ENCODE data around the gene ITGB8. TPM values are rescaled to one million over a fixed set of nuclear protein-coding genes. Genes with fewer than 3 reads are reported as not detected.
A peak's percentile ranks its signal among the peaks of the same experiment; 100 is the strongest.

The ITGB8 gene
- total RNA-seq, 5 donors from 2014 or later (not counting 1 experiment from before 2014, with no cell fraction given): 0.08 to 0.29 (median 0.16) TPM

DNA sequence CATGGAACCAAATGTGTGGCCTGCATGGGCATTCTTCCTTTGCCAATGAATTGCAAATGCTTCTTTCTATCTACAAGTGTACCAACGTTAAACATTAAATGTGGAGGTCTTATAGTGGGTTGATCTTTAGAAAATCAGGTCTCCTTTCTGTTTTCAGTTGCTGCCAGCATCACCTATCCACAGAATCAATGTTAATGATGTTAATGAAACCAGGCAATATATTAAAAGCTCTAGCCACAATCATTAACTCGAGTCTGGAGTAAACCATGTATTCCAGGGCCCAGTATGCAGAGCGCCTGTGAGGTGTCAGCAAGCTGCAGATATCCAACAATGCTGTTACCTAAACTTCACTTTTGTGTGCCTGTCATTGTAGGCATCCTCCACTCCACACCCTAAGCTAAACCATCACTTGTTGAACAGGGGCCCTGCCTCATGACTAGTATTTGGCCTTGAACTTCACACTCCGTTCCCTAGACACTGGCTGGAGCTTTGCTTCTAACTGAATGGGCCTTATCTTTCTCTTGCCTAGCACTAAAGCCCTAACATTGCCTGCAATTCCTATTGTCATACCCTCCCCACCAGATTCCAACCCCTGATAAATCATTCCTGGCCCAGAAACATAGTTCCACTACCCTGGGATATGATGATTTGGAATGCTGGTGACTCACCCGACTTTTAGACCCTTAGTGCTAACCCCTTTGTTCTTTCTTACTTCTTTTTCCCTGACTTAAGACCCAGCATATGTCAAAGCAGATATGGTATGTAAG is 24.3 kb upstream of the ITGB8 start:
- POLR2A ChIA-PET: no interaction called here
- Histone ChIP-seq H3K9me3 (no peaks in the 10 kb centered on the region), H3K36me3 (ENCODE audit: control insufficient read depth in 2 of 2, extremely low read depth in 1 of 2, insufficient read depth in 1 of 2, low read length in 1 of 2) (no peaks in the 10 kb centered on the region), H3K4me1 (ENCODE audit: control insufficient read depth in 1 of 2, extremely low read depth in 1 of 2, insufficient read depth in 2 of 2, low read length in 2 of 2) (no peaks in the 10 kb centered on the region), H3K27ac (ENCODE audit: low read length) (no peak overlapping the region), H3K27me3 (replicated peaks in 1 of 2; ENCODE audit: control insufficient read depth in 2 of 2, extremely low read depth in 1 of 2, insufficient read depth in 2 of 2, low read length in 1 of 2) (no peaks in the 10 kb centered on the region), H3K4me3 (ENCODE audit: control insufficient read depth in 1 of 2, extremely low read depth in 1 of 2, low read length in 1 of 2) (no peak overlapping the region)
- 79% methylated on average over 3 of the region's 5 CpGs for WGBS (ENCODE audit: insufficient coverage)
- Mint-ChIP-seq H3K4me3 (no peak overlapping the region), H3K4me1 (no peaks in the 10 kb centered on the region), H3K36me3 (no peaks in the 10 kb centered on the region), H3K27ac (no peak overlapping the region), H3K27me3 (no peaks in the 10 kb centered on the region), H3K9me3 (no peaks in the 10 kb centered on the region)
- DNase-seq (no peak), ATAC-seq (replicated peaks in 1 of 4) (no peak)
- CTCF ChIA-PET: no interaction called here

DNA sequence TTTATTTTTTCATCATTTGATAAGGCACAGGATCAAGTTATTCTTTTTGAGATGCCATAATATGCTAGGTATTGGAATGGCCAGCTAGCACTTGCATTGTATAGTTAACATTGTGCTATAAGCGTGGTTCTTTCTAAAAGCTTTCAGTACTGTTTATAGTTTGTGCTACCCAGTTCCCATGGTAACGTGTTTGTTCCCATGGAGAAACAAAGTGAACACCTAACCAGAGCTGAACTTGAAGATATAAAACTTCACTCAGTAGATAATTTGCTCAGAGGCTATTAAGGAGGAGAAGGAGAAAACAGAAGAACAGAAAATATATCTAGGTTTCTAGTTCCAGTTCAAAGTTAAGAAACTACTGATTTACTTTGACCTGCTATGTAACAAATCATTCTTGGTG is 23.6 kb upstream of the ITGB8 start:
- no peaks in the 10 kb centered on the region for H3K36me3 Mint-ChIP-seq
- H3K4me1 ChIP-seq (ENCODE audit: control insufficient read depth in 1 of 2, extremely low read depth in 1 of 2, insufficient read depth in 2 of 2, low read length in 2 of 2): no peaks in the 10 kb centered on the region
- H3K27me3 ChIP-seq (replicated peaks in 1 of 2; ENCODE audit: control insufficient read depth in 2 of 2, extremely low read depth in 1 of 2, insufficient read depth in 2 of 2, low read length in 1 of 2): no peaks in the 10 kb centered on the region
- ATAC-seq (replicated peaks in 1 of 4) (no peak), DNase-seq (no peak)
- no peaks in the 10 kb centered on the region for H3K27me3 Mint-ChIP-seq
- no peaks in the 10 kb centered on the region for H3K9me3 ChIP-seq
- WGBS (ENCODE audit: insufficient coverage): no CpG with 5 or more reads among the region's 2 CpGs
- no peak overlapping the region for H3K4me3 Mint-ChIP-seq
- no peaks in the 10 kb centered on the region for H3K36me3 ChIP-seq (ENCODE audit: control insufficient read depth in 2 of 2, extremely low read depth in 1 of 2, insufficient read depth in 1 of 2, low read length in 1 of 2)
- H3K27ac Mint-ChIP-seq: no peak overlapping the region
- no peak overlapping the region for H3K4me3 ChIP-seq (ENCODE audit: control insufficient read depth in 1 of 2, extremely low read depth in 1 of 2, low read length in 1 of 2)
- POLR2A ChIA-PET: no interaction called here
- H3K27ac ChIP-seq (ENCODE audit: low read length): no peak overlapping the region
- no peaks in the 10 kb centered on the region for H3K9me3 Mint-ChIP-seq
- H3K4me1 Mint-ChIP-seq: no peaks in the 10 kb centered on the region
- CTCF ChIA-PET: interaction anchor here in 1 of 2 donors (0.7 kb wide), 1 partner anchor 20 kb away, joined by 3 read pairs; no protein-coding TSS in a partner anchor

DNA sequence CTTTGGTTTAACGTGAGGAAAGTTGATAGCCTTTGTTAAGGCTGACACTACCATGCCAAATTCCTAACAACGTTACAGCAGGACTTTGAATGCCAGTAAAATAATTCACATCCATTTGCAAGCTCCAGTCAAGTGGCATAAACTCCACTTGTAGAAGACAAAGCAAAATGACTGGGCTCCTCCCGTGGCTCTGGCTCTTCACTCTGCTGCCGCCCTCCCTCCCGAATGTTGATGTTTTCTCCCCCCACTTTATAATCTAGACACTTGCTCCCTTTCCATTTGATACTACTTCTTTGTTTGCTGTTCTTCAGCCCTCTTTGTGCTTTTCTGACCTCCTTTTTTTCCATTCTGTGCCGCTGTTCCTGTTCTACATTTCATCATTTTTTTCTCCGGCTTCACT is 22.8 kb upstream of the ITGB8 start:
- WGBS (ENCODE audit: insufficient coverage): 87% methylated on average over 5 of the region's 7 CpGs
- Histone ChIP-seq H3K36me3 (ENCODE audit: control insufficient read depth in 2 of 2, extremely low read depth in 1 of 2, insufficient read depth in 1 of 2, low read length in 1 of 2) (no peaks in the 10 kb centered on the region), H3K27ac (ENCODE audit: low read length) (no peak overlapping the region), H3K4me3 (ENCODE audit: control insufficient read depth in 1 of 2, extremely low read depth in 1 of 2, low read length in 1 of 2) (no peak overlapping the region), H3K4me1 (ENCODE audit: control insufficient read depth in 1 of 2, extremely low read depth in 1 of 2, insufficient read depth in 2 of 2, low read length in 2 of 2) (no peaks in the 10 kb centered on the region), H3K9me3 (no peaks in the 10 kb centered on the region), H3K27me3 (replicated peaks in 1 of 2; ENCODE audit: control insufficient read depth in 2 of 2, extremely low read depth in 1 of 2, insufficient read depth in 2 of 2, low read length in 1 of 2) (no peaks in the 10 kb centered on the region)
- no peak for DNase-seq
- no peaks in the 10 kb centered on the region for H3K27me3 Mint-ChIP-seq
- no peak overlapping the region for H3K27ac Mint-ChIP-seq
- CTCF ChIA-PET: interaction anchor here in 1 of 2 donors (0.7 kb wide), 1 partner anchor 20 kb away, joined by 3 read pairs; no protein-coding TSS in a partner anchor
- POLR2A ChIA-PET: no interaction called here
- no peaks in the 10 kb centered on the region for H3K4me1 Mint-ChIP-seq
- no peak overlapping the region for H3K4me3 Mint-ChIP-seq
- no peak for ATAC-seq (replicated peaks in 1 of 4)
- no peaks in the 10 kb centered on the region for H3K9me3 Mint-ChIP-seq
- H3K36me3 Mint-ChIP-seq: no peaks in the 10 kb centered on the region

DNA sequence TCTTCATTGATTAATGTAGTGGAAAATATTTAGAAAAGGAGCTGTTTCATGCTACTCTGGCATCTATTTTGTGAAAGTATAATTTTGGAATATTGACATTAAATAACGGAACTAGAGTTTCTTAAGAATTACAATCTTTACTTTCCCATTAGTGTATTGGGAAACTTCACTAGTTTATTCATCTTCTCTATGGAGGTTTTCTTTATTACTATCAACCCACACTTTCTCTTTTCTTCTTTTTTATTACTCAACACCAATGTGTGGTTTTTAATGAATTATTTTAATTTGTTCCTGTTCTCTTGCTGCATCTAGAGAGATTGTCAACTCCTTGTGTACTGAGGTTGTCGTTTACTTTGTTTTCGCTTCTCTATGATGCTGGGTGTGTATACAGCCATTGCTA is 20.4 kb upstream of the ITGB8 start:
- Mint-ChIP-seq H3K36me3 (no peaks in the 10 kb centered on the region), H3K4me1 (no peaks in the 10 kb centered on the region), H3K27ac (no peak overlapping the region), H3K9me3 (no peaks in the 10 kb centered on the region), H3K27me3 (no peaks in the 10 kb centered on the region), H3K4me3 (no peak overlapping the region)
- H3K36me3 ChIP-seq (ENCODE audit: control insufficient read depth in 2 of 2, extremely low read depth in 1 of 2, insufficient read depth in 1 of 2, low read length in 1 of 2): no peaks in the 10 kb centered on the region
- H3K4me3 ChIP-seq (ENCODE audit: control insufficient read depth in 1 of 2, extremely low read depth in 1 of 2, low read length in 1 of 2): no peak overlapping the region
- no peak for ATAC-seq (replicated peaks in 1 of 4)
- WGBS (ENCODE audit: insufficient coverage): no CpG with 5 or more reads among the region's 3 CpGs
- CTCF ChIA-PET: interaction anchor here in 1 of 2 donors (0.7 kb wide), 1 partner anchor 159 kb away, joined by 3 read pairs; no protein-coding TSS in a partner anchor
- no peak overlapping the region for H3K27ac ChIP-seq (ENCODE audit: low read length)
- no peak for DNase-seq
- H3K9me3 ChIP-seq: no peaks in the 10 kb centered on the region
- POLR2A ChIA-PET: no interaction called here
- H3K4me1 ChIP-seq (ENCODE audit: control insufficient read depth in 1 of 2, extremely low read depth in 1 of 2, insufficient read depth in 2 of 2, low read length in 2 of 2): no peaks in the 10 kb centered on the region
- H3K27me3 ChIP-seq (replicated peaks in 1 of 2; ENCODE audit: control insufficient read depth in 2 of 2, extremely low read depth in 1 of 2, insufficient read depth in 2 of 2, low read length in 1 of 2): no peaks in the 10 kb centered on the region

DNA sequence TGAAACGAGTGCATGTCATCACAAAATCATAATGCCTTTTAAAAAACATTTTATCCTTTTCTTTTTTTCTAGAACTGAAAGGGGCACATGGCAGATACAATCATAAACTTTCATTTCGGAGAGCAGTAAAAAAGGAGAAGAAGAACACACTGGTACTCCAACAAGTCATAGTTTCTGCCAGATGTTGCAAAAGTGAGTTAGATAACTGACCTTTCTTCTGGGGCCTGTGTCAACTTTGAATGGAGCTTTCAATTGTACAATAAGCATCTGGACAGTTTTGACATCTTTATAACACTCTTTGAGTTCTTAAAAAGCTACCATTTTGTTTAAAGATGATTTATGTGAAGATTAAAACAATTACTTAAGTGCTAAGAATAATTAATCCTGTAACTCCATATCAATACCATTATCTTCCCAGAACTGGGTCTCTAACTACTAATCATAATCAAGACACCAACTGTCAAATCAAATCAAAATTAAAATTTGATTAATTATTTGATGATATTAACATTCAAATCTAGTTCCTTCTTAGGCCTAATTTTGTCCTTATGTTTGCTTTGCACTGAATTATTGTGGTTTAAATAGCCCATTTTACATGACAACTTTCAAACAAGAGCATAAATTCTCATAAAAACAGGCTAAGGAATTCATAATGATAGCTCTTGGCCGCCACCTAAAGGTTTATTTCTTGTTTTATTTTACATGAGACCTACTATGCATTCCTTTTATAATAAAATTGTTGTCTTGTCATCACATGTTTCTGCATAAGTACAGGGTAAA is 19.5 kb upstream of the ITGB8 start:
- ChIA-PET CTCF (interaction anchor here (0.7 to 1.4 kb wide), 3 partner anchors 9 to 597 kb away, joined by 3 to 10 read pairs (median 4); no protein-coding TSS in a partner anchor), POLR2A (no interaction called here)
- H3K4me1 ChIP-seq (ENCODE audit: control insufficient read depth in 1 of 2, extremely low read depth in 1 of 2, insufficient read depth in 2 of 2, low read length in 2 of 2): no peaks in the 10 kb centered on the region
- no peak for ATAC-seq (replicated peaks in 1 of 4)
- no peaks in the 10 kb centered on the region for H3K36me3 Mint-ChIP-seq
- H3K36me3 ChIP-seq (ENCODE audit: control insufficient read depth in 2 of 2, extremely low read depth in 1 of 2, insufficient read depth in 1 of 2, low read length in 1 of 2): no peaks in the 10 kb centered on the region
- H3K4me1 Mint-ChIP-seq: no peaks in the 10 kb centered on the region
- H3K27ac Mint-ChIP-seq: no peak overlapping the region
- H3K4me3 Mint-ChIP-seq: no peak overlapping the region
- no peaks in the 10 kb centered on the region for H3K9me3 ChIP-seq
- no peaks in the 10 kb centered on the region for H3K27me3 ChIP-seq (replicated peaks in 1 of 2; ENCODE audit: control insufficient read depth in 2 of 2, extremely low read depth in 1 of 2, insufficient read depth in 2 of 2, low read length in 1 of 2)
- no peaks in the 10 kb centered on the region for H3K9me3 Mint-ChIP-seq
- DNase-seq: peak in 1 of 35 experiments; percentile 28
- H3K27ac ChIP-seq (ENCODE audit: low read length): no peak overlapping the region
- no peak overlapping the region for H3K4me3 ChIP-seq (ENCODE audit: control insufficient read depth in 1 of 2, extremely low read depth in 1 of 2, low read length in 1 of 2)
- H3K27me3 Mint-ChIP-seq: no peaks in the 10 kb centered on the region
- WGBS (ENCODE audit: insufficient coverage): 100% methylated on average over 1 of the region's 3 CpGs

DNA sequence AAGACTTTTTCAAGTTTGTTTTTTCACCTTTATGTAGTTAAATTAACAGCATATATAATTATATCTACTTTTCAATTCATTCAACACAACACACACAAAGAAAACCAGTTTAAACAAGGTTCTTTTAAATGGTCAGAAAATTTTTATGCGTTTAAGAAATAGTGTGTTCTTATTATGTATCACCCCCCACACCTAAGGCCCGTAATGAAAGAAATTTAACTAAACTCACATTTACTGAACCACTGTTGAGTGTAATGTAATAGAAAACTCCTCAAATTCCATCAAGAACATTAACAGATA is 19.0 kb upstream of the ITGB8 start:
- H3K27me3 Mint-ChIP-seq: no peaks in the 10 kb centered on the region
- Histone ChIP-seq H3K27ac (ENCODE audit: low read length) (no peak overlapping the region), H3K36me3 (ENCODE audit: control insufficient read depth in 2 of 2, extremely low read depth in 1 of 2, insufficient read depth in 1 of 2, low read length in 1 of 2) (no peaks in the 10 kb centered on the region), H3K4me1 (ENCODE audit: control insufficient read depth in 1 of 2, extremely low read depth in 1 of 2, insufficient read depth in 2 of 2, low read length in 2 of 2) (no peaks in the 10 kb centered on the region), H3K9me3 (no peaks in the 10 kb centered on the region), H3K27me3 (replicated peaks in 1 of 2; ENCODE audit: control insufficient read depth in 2 of 2, extremely low read depth in 1 of 2, insufficient read depth in 2 of 2, low read length in 1 of 2) (no peaks in the 10 kb centered on the region), H3K4me3 (ENCODE audit: control insufficient read depth in 1 of 2, extremely low read depth in 1 of 2, low read length in 1 of 2) (no peak overlapping the region)
- CTCF ChIA-PET: interaction anchor here in 1 of 2 donors (1.0 to 1.4 kb wide), 2 partner anchors 9 to 598 kb away, joined by 4 to 10 read pairs; no protein-coding TSS in a partner anchor
- ATAC-seq (replicated peaks in 1 of 4) (no peak), DNase-seq (no peak)
- POLR2A ChIA-PET: no interaction called here
- no peaks in the 10 kb centered on the region for H3K9me3 Mint-ChIP-seq
- H3K27ac Mint-ChIP-seq: no peak overlapping the region
- no peak overlapping the region for H3K4me3 Mint-ChIP-seq
- H3K36me3 Mint-ChIP-seq: no peaks in the 10 kb centered on the region
- WGBS (ENCODE audit: insufficient coverage): no CpG with 5 or more reads among the region's 2 CpGs
- no peaks in the 10 kb centered on the region for H3K4me1 Mint-ChIP-seq
